SU-DHL-6 (cell line): ENCODE results near the gene ZCCHC24.

Source experiments
- H2AFZ ChIP-seq: fragments of 200-600 bp; sonication (generic); 2 replicates; pipeline ENCODE4 v1.6.1; 2014; ENCODE audit warnings: low read depth, mild to moderate bottlenecking, moderate library complexity, mixed read lengths, antibody characterized with exemption, low read length; ENCODE audit not compliant: severe bottlenecking
- H3F3A ChIP-seq: fragments of 200-600 bp; shearing (Covaris generic); 2 replicates; pipeline ENCODE4 v1.6.0; 2016; ENCODE audit warnings: antibody characterized with exemption, mild to moderate bottlenecking; ENCODE audit not compliant: insufficient read depth
- H3K27ac ChIP-seq: fragments of 200-600 bp; sonication (generic); 2 replicates; pipeline ENCODE4 v1.5.1; 2016; ENCODE audit warnings: low read depth, mild to moderate bottlenecking, low read length, moderate library complexity, mixed read lengths
- H3K27me3 ChIP-seq: fragments of 200-600 bp; sonication (generic), shearing (Covaris generic); 2 replicates; pipeline ENCODE4 v1.6.0; 2014; ENCODE audit warnings: mild to moderate bottlenecking, low read length
- H3K36me3 ChIP-seq: fragments of 200-600 bp; sonication (generic); 2 replicates; pipeline ENCODE4 v1.6.1; 2014; ENCODE audit warnings: mild to moderate bottlenecking, low read length, mixed read lengths
- H3K4me2 ChIP-seq: fragments of 300-600, 200-600 bp; shearing (Covaris generic), sonication (generic); 2 replicates; pipeline ENCODE4 v1.6.0; 2014; ENCODE audit warnings: low read length, low read depth, mild to moderate bottlenecking; ENCODE audit not compliant: poor library complexity, severe bottlenecking
- H3K4me3 ChIP-seq: fragments of 200-600 bp; sonication (generic); 2 replicates; pipeline ENCODE4 v1.5.1; 2014; ENCODE audit warnings: antibody characterized with exemption, low read length, mild to moderate bottlenecking, mixed read lengths; ENCODE audit not compliant: insufficient read depth, poor library complexity, severe bottlenecking
- H3K79me2 ChIP-seq: fragments of 200-600 bp; sonication (generic); 2 replicates; pipeline ENCODE4 v1.6.1; 2014; ENCODE audit warnings: mild to moderate bottlenecking, low read length, moderate library complexity; ENCODE audit not compliant: insufficient read depth
- H3K9ac ChIP-seq: fragments of 200-600 bp; sonication (generic); 2 replicates; pipeline ENCODE4 v1.7.0; 2014; ENCODE audit warnings: mild to moderate bottlenecking, low read length
- H3K9me2 ChIP-seq: fragments of 200-600 bp; sonication (generic); replicated peaks from 2 replicates; pipeline ENCODE4 v1.6.1; 2014; ENCODE audit warnings: low read length; ENCODE audit not compliant: insufficient read depth
- H3K9me3 ChIP-seq: fragments of 200-600 bp; sonication (generic); 2 replicates; pipeline ENCODE4 v1.6.1; 2014; ENCODE audit warnings: low read length, mixed read lengths; ENCODE audit not compliant: insufficient read depth
- H4K20me1 ChIP-seq: fragments of 200-600 bp; sonication (generic); 2 replicates; pipeline ENCODE4 v1.6.1; 2014; ENCODE audit warnings: low read depth, mild to moderate bottlenecking, antibody characterized with exemption, low read length, moderate library complexity, mixed read lengths
- CTCF ChIP-seq: fragments of 200-600 bp; sonication (generic); IDR thresholded peaks from one replicate; pipeline ENCODE4 v1.5.1; 2017; ENCODE audit warnings: antibody characterized with exemption, mild to moderate bottlenecking, low read length, moderate library complexity; ENCODE audit not compliant: insufficient read depth, poor library complexity, severe bottlenecking
- EZH2phosphoT487 ChIP-seq: fragments of 200-600 bp; sonication (generic), shearing (Covaris generic); conservative IDR thresholded peaks from 2 replicates; pipeline ENCODE4 v1.6.1; 2018; ENCODE audit warnings: mild to moderate bottlenecking, antibody characterized with exemption, low read length, moderate library complexity, mixed read lengths

The ZCCHC24 gene

DNA sequence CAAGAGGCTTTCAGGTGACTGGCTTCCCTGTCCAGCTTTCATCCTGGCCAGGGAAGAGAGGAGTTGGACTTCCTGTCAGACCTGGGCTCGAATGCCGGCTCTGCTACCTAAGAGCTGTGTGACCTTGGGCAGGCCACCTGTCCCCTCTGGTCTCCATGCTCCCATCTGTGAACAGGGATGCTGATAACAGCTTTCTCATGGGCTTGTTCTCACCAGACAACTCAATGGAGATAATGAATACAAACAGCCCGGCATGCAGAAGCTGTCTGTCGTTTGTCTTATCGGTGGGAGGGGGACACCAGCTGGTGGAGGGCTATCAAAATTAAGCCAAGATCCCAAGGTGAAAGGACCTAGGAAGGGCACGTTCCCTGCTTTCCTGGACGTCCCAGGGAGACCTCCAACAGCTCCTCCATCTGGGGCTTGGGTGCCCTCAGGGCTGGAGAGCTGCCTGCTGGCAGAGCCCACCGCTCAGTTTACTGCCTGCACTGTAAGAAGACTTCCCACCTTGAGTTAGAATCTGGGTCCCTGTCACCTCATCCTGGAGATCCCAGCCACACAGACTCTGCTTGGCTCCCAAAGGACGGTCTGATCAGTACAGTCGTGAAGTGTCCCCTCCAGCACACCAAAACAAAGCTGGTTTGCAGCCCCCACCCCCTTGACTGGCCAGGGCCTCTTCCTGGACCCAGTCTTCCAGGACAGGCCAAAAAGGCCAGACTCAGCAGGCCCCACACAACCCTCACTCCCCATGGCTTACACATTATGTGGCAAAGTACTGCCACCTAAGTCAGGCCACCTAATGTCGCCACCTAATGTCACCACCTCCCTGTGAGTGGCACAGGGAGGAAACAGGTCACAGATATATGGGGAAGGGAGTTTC lies 57.2 kb downstream of the ZCCHC24 start:
- H3K36me3 ChIP-seq = no peaks in the 10 kb centered on the region
- H3K4me3 ChIP-seq = no peak overlapping the region
- no peak overlapping the region for H2AFZ ChIP-seq
- H3K9me2 ChIP-seq = no peaks in the 10 kb centered on the region
- H3K27me3 ChIP-seq = no peaks in the 10 kb centered on the region
- no peak overlapping the region for H3K4me2 ChIP-seq
- no peaks in the 10 kb centered on the region for H3K9me3 ChIP-seq
- no peak for TF ChIP-seq CTCF
- H4K20me1 ChIP-seq = no peaks in the 10 kb centered on the region
- no peaks in the 10 kb centered on the region for H3F3A ChIP-seq
- H3K27ac ChIP-seq = no peak overlapping the region
- no peak overlapping the region for H3K9ac ChIP-seq
- H3K79me2 ChIP-seq = no peaks in the 10 kb centered on the region

DNA sequence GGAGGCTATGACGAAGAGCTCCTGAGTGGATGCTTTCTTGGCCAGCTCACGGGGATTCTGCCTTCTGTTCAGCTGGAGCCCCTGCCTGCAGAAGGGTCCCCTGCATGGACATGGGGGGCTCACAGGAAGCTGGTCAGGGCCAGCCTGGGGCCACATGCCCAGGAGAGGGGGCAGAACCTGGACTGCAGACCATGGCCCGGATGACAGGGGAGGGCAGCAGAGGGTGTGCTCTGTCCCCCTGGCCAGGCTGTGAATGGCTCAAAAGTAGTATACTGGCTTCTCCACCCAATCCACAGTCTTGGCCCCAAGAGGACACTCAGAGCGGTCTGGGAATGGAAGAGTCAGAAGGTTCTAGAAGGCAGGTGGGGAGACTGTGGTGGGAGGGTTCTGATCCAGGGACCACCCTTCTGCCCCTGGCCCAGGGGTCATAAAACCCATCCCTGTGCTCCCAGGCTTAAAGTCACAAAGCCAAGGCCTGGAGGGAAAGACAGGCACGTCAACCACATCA lies 57.9 kb downstream of the ZCCHC24 start:
- H3K9me2 ChIP-seq = no peaks in the 10 kb centered on the region
- no peak overlapping the region for H3K9ac ChIP-seq
- no peak overlapping the region for H3K4me3 ChIP-seq
- no peaks in the 10 kb centered on the region for H3K27me3 ChIP-seq
- no peaks in the 10 kb centered on the region for H3K36me3 ChIP-seq
- H3F3A ChIP-seq = no peaks in the 10 kb centered on the region
- H3K9me3 ChIP-seq = no peaks in the 10 kb centered on the region
- H2AFZ ChIP-seq = no peak overlapping the region
- no peak overlapping the region for H3K4me2 ChIP-seq
- H3K79me2 ChIP-seq = no peaks in the 10 kb centered on the region
- H4K20me1 ChIP-seq = no peaks in the 10 kb centered on the region
- H3K27ac ChIP-seq = no peak overlapping the region
- TF ChIP-seq CTCF = no peak
- TF ChIP-seq EZH2phosphoT487 = no peak

DNA sequence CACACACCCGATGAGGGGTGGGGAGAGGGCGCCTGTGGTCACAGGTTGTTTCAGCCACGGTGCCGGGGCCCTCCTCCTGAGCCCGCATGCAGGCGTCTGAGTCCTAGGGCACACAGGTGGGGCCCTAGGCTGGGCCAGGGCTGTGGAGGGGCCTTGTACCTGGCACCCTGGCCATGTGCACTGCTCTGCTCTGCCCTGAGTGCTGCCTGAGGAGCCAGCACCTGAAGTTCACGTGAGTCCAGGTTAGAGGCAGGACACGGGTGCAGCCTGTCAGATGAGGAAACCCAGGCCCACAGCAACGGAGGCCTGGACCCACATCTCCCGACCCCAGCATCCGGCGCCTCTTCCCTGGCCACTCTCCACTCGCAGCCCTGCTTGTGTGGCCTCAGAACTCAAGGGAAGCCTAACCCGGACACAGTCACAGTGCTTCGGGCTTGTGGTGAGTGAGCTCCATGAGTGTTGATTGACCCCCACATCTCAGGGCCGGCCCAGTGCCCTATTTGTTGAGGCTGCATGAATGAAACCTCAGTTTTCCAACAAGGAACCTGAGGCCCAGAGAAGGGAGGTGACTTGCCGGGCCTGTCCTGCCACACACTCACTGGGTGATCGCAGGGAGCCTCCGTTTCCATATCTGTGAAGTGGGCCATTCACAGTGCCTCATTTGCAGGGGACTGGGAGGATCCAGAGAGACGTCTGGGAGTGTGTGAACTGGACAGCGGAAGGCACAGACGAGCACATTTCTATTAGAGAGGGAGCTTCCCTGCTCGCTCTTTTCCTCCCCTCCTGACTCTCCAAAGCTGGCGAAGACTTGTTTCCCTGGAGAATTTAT lies 58.6 kb downstream of the ZCCHC24 start:
- Histone ChIP-seq H3K27me3 (no peaks in the 10 kb centered on the region), H3K79me2 (no peaks in the 10 kb centered on the region)

More for the DNA sequence above, 58.6 kb downstream of the ZCCHC24 start:
- Histone ChIP-seq H3K4me3 (no peak overlapping the region), H2AFZ (no peak overlapping the region), H4K20me1 (no peaks in the 10 kb centered on the region), H3K9ac (no peak overlapping the region), H3K9me2 (no peaks in the 10 kb centered on the region), H3K27ac (no peak overlapping the region), H3F3A (no peaks in the 10 kb centered on the region), H3K9me3 (no peaks in the 10 kb centered on the region), H3K4me2 (no peak overlapping the region), H3K36me3 (no peaks in the 10 kb centered on the region)
- TF ChIP-seq EZH2phosphoT487 = no peak
- TF ChIP-seq CTCF = no peak
